GM19397 (cell line): ENCODE results near the gene MED15.
"Not testable (repeated sequence)": the region's sequence is repeated elsewhere in the genome, so short reads cannot be mapped to it uniquely, and the experiment has no call there.

Source experiments
- ATAC-seq: cut with Tn5 transposase; IDR thresholded peaks from one replicate; pipeline ENCODE4 v1.9.1; 2021; ENCODE audit warnings: mild to moderate bottlenecking, moderate library complexity; ENCODE audit not compliant: unreplicated experiment

Gene MED15

GRCh38 chr22:20594486-20594885 lies 87.1 kb downstream of the MED15 start:
- not testable (repeated sequence) for ATAC-seq

DNA sequence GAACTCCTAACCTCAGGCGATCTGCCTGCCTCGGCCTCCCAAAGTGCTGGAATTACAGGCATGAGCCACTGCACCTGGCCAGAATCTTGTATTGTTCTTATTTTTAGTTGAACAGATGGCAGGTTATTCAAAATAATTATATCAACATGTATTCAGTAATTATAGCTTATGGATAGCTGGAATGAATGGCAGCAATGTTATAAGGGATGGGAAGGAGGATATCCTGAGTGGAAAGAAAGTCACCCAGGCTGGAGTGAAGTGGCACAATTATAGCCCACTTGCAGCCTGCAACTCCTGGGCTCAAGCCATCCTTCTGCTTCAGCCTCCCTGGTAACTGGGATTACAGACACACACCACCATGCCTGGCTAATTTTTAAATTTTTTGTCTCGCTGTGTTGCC lies 88.1 kb downstream of the MED15 start:
- ATAC-seq = no peak

DNA sequence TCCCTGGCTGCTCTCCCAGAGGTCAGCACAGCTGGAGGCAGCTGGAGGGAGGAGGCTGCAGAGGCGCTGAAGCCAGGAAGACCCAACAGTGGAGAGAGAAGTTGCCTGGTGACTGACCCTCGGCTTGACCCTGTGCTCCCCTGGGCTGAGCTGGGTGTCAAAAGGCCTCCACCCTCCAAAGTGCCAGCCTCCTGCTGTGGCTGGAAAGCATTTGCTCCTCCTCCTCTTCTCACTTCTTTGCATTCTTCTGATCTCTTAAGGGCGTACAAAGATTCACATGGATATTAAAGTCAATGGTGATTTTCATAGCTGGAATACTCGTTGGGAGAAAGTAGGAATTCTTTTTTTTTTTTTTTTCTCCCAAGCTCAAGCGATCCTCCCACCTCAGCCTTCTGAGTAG lies 91.7 kb downstream of the MED15 start:
- ATAC-seq = no peak

- ATAC-seq = no peak
Observed at GRCh38 chr22:20600137-20600673, 92.8 kb downstream of the MED15 start.

GRCh38 chr22:20601308-20601707 lies 93.9 kb downstream of the MED15 start:
- no peak for ATAC-seq

GRCh38 chr22:20602609-20603164 lies 95.3 kb downstream of the MED15 start:
- no peak for ATAC-seq

DNA sequence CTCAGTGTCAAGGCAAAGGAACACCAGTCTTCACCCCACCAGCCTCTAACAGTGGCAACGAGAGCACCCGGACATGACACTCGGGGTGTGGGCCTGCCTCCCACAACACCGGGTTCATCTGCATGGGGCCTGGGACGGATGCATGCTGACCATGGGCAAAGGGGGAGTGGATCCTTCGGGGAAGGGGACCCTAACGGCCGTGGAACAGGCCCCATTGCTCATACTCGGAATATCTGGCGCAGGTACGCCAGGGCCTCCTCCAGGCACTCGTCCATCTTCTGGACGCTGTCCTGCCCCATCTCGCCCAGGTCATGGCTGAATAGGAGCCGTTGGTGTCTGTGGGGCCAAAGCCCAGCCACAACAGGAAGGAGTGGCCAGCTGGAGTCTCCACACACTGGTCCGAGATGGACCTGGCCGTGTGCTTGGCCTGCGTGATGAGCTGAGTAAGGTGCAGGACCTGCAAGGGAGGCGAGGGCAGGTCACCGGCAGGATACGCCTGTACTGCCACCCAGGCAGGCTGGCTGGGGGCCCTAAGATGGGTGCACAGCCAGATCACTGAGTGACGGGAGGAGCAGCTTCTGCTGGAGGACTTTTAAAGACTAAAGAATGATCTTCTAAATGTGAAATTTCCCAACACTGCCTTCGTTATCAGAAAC lies 96.8 kb downstream of the MED15 start:
- no peak for ATAC-seq

GRCh38 chr22:20604776-20605221 lies 97.4 kb downstream of the MED15 start:
- ATAC-seq = no peak

- no peak for ATAC-seq
Observed at GRCh38 chr22:20605328-20605727, 97.9 kb downstream of the MED15 start.

- ATAC-seq = no peak
Observed at GRCh38 chr22:20606041-20606783, 98.8 kb downstream of the MED15 start.

GRCh38 chr22:20606784-20607128 lies 99.3 kb downstream of the MED15 start:
- ATAC-seq = no peak

DNA sequence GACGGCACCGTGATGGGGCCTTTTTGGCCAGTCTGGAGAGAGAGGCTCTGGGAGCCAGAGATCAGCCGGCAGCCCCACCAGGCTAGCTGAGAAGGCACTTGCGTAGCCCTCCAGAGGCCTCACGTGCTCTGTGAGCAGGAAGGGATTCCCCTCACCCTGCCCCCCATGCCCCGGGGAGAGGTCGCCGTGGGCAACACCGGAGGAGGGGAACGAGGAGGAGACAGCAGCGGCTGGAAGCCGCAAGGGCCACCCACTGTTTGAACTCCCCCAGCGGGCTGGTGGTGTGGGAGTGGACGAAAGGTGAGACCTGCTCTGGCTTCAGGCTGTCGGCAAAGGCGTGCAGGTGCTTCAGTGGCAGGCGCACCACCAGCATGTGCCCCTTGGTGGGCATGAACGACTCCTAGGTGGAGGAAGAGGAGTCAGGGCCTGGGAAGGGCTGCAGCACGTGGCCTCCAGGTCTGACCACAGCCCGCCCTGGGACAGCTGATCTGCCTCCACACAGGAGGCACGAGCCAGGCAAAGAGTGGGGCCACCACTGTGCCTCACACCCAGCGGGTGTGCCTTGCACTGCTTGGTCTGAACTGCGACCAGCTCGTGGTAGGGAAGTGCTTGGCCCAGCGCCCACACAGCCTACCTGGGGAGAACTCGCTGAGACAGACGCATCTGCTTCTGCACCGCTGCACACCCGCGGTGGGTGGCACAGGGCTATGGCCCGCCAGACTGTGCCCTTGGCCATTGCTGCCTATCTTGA lies 99.9 kb downstream of the MED15 start:
- no peak for ATAC-seq

DNA sequence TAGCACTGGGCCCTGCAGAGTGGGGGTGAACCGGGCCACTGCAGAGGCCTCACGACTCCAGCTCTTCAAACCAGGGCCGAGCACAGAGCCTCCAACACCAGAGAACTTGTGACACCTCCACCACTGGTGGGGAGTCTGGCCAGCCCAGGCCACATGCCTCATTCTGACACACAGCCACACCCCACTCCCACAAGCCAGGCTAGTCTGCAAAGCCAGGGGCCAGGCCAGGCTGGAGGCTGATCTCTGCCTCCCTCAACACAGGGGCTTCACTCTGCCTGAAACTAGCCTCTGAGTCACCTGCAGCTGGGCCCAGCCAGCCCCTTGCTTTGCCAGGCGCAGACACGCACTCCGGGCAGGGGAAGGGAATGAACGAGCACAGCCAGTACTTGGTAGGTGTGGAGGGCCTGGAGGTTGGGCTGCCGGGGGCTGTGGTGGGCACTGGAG lies 102.9 kb downstream of the MED15 start:
- no peak for ATAC-seq

GRCh38 chr22:20610757-20611156 lies 103.3 kb downstream of the MED15 start:
- no peak for ATAC-seq

- no peak for ATAC-seq
Observed at GRCh38 chr22:20611418-20611817, 104.0 kb downstream of the MED15 start.

DNA sequence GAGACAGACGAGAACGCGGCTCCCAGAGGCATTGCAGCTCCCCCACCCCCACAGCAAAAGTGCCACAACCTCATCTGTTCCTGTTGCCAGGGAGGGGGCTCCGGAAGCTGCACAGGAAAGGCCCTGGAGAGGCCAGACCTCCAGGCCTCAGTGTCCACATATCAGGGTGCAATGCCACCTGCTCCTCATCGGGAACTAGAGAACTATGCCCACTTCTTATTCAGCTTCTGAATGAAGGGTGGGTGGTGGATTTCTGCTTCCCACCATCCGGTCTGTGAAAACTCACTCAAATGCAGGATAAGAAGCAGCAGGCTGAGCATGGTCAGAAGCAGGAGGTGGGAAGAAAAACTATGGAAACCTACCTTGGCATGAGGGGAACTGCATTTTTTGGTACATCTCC lies 105.9 kb downstream of the MED15 start:
- no peak for ATAC-seq

DNA sequence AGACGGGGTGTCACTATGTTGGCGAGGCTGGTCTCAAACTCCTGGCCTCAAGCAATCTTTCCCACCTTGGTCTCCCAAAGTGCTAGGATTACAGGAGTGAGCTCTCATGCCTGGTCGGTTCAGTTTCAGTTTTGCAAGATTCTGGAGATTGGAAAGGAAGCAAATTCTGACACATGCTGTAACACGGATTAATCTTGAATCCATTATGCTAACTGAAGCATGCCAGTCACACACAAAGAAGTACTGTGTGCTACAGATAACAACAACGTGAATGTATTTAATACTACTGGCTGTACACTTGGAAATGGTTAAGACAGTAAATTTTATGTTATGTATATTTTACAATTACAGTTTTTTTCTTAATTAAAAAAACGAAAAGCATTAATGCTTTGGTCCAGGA lies 107.6 kb downstream of the MED15 start:
- ATAC-seq = no peak

- no peak for ATAC-seq
Observed at GRCh38 chr22:20615533-20616450, 108.4 kb downstream of the MED15 start.

DNA sequence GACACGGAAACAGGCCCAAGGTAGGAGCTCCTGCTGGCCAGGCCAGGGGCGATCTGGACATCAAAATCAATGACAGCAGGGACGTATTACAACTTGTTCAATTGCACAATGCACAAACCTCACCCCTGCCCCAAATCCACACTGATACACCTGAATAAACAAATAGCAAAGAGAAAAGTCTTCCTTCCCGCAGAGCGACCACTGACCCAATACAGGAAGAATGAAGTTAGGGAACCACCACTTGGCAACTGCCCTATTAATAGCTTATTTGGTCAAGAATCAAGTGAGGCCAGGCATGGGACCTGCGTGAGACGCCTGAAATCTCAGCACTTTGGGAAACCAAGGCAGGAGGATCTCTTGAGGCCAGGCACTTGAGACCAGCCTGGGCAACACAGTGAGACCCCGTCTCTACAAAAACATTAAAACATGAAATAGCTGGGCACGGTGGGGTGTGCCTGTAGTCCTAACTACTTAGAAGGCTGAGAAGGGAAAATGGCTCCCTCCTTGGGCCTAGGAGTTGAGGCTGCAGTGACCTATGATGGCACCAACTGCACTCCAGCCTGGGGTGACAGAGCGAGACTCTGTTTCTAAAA lies 109.1 kb downstream of the MED15 start:
- ATAC-seq = no peak

- ATAC-seq = no peak
Observed at GRCh38 chr22:20618488-20618887, 111.1 kb downstream of the MED15 start.
